Retina (tissue), 1 donor: Measurements from ENCODE around the gene POLA2.
"Not testable (repeated sequence)": the region's sequence is repeated elsewhere in the genome, so short reads cannot be mapped to it uniquely, and the experiment has no call there.

Source experiments
- DNase-seq: peaks from one replicate; pipeline ENCODE4 v3.0.0-alpha.2; 2016

Gene POLA2, protein sequence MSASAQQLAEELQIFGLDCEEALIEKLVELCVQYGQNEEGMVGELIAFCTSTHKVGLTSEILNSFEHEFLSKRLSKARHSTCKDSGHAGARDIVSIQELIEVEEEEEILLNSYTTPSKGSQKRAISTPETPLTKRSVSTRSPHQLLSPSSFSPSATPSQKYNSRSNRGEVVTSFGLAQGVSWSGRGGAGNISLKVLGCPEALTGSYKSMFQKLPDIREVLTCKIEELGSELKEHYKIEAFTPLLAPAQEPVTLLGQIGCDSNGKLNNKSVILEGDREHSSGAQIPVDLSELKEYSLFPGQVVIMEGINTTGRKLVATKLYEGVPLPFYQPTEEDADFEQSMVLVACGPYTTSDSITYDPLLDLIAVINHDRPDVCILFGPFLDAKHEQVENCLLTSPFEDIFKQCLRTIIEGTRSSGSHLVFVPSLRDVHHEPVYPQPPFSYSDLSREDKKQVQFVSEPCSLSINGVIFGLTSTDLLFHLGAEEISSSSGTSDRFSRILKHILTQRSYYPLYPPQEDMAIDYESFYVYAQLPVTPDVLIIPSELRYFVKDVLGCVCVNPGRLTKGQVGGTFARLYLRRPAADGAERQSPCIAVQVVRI

DNA sequence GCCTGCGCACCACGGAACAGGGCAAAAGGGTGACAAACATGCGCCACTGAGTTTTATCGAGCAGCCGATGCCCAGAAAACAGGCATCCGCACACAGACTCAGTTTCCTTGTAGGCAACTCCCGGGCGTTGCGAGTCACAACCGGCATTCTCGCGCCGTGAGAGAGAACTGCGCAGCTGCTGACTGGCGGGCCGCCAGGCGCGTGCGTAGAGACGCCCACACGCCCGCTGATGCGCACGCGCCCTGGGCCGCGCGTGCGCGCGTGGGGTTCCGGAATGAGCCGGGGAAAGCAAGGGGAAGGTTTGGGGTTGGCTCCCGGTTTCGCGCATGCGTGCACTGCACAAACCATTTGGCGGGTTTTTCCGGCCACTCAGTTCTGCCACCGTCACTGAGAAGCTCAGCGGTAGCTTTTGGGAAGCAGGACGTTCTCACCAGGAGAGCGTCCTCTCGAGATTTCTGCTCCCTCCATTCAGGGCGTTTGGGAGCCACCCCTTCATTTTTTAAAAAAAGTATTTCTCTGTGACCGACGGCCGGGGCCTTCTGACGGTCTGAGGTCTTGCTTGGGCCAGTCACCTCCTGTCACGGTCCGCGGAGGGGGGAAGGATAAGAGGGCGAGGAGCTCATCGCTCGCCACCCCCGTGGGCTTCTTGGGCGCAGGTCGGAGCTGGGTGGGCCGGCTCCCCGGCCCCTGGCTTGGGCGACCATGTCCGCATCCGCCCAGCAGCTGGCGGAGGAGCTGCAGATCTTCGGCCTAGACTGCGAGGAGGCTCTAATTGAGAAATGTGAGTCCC, at the start of gene POLA2:
Gene POLA2, plus strand, starts transcription at position 372 of the 790 bp plus-strand sequence. Its CDS starts 331 bp downstream, at position 703.
- peak; percentile 95 for DNase-seq

DNA sequence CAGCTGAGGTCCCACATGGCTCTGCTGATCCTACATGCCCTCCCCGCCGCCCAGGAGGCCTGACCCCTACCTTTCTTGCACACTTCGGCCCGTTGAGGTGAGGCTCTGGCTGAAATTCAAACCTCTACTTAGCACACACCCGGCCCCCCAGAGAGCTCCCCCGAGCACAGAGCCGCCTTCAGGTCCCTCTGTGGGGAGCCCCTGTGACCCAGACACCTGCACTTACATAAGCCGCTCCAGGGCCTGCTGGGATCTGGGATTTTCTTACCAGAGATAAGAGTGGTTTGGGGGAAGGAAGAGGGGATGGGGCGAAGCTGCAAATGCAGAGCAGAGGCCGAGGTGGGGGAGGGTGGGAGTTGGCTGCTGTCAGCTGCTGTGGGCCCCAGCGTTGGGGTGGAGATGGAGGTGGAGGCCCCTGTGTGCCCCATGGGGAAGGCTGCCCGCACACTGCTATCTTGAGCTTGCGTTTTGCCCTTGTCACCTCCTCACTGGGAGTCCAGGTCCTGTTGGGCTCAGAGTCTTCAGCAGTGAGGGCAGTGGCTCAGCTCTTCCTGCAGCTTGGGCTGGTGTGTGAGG, 49.4 kb upstream of the POLA2 start:
- DNase-seq: no peak

DNA sequence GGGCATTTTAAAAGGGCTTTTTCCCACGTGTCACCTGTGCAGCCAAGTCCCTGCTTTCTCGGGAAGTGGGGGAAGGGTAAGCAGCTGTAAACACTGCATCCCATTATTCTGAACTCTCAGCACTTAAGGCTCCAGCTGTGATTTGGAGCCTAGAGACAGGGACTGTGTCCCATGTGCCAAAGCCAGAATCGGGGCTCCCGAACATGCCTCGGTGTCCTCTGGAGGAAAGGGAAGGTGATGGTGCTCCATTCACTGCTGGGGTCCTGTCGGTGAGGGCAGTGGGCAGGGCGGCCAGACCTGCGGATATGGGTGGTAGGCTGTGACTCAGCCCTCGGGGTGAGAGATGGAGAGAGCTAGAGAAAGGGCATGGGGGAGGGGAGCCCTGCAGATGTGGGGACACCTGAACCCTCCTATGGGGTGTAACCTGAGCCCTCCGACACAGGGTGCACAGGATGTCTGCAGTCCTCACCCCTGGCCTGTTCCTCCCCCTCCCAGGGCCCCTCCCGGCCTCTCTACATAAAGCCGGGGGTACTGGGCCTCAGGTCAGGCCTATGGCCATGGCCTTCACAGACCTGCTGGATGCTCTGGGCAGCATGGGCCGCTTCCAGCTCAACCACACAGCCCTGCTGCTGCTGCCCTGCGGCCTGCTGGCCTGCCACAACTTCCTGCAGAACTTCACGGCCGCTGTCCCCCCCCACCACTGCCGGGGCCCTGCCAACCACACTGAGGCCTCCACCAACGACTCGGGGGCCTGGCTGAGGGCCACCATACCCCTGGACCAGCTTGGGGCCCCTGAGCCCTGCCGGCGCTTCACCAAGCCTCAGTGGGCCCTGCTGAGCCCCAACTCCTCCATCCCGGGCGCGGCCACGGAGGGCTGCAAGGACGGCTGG, 48.2 kb upstream of the POLA2 start:
- no peak for DNase-seq

DNA sequence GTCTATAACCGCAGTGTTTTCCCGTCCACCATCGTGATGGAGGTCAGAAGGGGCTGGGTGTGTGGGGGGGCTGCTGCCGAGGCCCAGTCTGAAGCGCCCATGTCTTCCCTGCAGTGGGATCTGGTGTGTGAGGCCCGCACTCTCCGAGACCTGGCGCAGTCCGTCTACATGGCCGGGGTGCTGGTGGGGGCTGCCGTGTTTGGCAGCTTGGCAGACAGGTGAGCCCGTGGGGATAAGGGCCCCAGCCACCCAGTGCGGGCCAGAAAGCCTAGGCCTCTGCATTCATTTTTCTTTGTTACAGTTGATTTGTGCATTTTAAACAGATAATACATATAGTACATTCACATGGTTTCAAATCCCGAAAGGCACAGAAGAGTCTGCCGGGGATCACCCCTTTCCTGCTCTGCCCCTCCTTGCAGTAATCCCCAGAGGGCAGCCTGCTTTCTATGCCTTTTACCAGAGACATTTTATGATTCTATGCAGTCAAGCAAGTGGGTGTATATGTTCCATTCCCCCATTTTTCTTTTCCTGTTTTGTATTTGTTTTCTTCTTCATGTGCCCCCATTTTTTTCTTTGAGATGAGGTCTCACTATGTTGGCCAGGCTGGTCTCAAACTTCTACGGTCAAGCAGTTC, 47.4 kb upstream of the POLA2 start:
- DNase-seq: no peak

DNA sequence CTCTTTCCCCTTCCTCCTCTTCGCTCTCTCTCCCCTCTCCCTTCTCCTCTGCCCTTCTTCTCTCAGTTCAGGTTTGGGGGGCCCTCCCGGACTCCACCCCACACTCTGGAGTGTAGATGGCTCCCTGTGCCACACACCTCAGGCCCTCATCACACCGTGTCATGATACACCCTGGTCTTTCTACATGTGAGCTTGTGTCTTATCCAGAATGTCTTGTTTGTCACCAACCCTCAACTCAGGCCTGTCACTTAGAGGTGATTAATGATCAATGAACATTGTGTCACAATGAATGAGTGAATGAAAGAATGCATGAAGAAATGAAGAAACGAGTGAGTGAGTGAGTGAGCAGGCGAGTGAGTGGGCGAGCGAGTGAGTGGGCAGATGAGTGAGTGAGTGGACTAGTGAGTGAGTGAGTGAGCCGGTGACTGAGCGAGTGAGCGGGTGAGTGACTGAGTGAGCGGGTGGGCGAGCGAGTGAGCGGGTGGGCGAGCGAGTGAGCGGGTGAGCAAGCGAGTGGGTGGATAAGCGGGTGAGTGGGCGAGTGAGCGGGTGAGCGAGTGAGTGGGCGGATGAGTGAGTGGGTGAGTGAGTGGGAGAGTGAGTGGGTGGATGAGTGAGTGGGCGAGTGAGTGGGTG, 46.2 kb upstream of the POLA2 start:
- DNase-seq: no peak

DNA sequence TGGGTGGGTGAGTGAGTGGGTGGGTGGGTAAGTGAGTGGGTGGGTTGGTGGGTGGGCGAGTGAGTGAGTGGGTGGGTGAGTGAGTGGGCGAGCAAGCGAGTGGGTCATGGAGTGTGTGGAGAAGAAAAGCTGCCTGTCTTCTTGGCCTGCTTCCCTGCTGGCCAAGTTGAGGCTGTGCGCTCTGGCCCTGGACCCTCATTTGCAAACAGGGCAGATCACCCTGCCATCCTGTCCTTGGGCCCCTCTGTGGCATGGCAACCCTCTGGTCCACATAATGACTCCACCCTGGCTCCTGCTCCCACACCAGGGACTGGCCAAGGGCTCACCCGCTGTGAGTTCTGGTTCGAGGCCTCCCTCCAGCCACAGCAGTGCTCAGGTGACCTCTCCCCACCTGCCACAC, 44.9 kb upstream of the POLA2 start:
- DNase-seq: no peak

DNA sequence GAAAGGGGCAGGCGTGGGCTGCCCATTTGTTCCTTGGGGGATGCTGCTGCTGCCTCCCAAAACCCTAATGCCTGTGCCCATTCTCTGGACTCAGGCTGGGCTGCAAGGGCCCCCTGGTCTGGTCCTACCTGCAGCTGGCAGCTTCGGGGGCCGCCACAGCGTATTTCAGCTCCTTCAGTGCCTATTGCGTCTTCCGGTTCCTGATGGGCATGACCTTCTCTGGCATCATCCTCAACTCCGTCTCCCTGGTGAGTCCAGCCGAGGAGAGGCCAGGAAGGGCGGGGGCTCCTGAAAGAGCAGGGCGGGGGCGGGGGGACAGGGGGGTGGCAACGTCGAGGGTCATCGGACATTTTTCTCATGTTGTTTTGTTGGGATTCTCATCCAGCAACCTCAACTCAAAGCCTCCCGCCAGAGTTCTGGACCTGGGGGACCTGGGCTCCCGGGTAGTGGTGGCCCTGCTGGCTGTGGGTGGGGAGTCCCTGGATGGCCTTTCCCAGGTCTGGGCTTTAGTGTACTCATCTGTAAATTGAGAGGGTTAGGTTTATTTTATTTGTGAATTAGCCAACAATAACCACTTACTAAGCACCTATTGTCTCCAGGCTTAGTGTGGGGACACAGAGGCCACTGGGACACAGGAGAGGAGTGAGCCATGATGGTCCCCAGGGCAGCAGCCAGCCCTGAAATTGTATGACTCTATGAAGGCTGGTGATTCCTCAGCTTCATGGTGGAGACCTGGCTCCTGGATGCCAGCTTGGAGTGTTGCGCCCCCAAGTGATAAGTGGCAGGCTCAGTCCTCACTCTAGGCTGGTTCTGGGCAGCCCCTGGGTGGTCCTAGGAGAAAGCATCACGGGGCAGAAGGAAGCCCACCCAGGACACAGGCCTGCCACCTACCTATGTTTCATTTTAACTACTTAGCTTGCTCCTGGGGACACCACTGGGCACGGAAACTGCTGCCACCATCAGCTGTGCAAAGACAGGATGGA, 44.0 kb upstream of the POLA2 start:
- no peak for DNase-seq

DNA sequence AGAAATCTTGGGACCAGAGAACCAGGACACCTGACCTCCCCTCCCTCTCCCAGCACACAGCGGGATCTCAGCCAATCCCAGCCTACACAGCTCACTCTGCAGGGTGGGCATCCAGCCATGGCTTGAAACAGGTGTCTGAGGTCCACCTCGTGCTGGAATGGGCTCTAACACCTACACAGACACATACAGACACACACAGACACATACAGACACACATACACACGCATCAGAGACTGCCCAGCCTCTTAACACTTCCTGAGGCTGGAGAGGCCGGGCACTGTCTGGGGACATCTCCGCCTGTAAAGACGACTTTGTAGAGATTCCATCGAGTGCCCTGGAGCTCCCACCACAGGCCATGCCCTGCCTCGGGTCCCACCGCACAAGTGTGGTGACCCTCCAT, 43.3 kb upstream of the POLA2 start:
- DNase-seq: no peak

DNA sequence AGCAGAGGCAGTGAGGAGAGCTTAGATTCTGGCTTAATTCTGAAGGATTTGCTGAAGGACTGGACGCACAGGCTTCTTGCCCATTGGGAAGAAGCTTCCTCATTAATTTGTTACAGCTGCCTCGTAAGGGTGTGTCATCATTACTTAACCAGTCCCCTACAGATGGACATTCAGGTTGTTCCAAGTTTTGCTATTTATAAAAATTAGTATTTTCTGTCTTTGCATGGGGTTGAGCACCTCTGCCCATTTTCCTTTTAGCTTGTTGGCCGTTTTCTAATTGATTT, 41.9 kb upstream of the POLA2 start:
- no peak for DNase-seq

DNA sequence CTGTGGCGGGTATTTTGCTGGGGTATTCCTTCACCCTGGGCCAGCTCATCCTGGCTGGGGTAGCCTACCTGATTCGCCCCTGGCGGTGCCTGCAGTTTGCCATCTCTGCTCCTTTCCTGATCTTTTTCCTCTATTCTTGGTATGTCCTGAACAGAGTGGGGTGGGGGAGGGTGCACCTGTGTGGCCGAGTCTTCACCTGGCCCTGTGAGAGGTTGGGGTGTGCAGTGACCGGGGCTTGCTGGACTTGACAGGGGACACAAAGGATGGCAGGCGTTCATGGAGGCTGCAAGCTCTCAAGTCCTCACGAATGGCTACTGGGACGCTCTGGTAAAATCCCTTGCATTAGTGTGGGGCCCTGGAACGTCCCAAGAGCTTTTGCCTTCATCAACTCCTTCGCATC, 40.7 kb upstream of the POLA2 start:
- no peak for DNase-seq

DNA sequence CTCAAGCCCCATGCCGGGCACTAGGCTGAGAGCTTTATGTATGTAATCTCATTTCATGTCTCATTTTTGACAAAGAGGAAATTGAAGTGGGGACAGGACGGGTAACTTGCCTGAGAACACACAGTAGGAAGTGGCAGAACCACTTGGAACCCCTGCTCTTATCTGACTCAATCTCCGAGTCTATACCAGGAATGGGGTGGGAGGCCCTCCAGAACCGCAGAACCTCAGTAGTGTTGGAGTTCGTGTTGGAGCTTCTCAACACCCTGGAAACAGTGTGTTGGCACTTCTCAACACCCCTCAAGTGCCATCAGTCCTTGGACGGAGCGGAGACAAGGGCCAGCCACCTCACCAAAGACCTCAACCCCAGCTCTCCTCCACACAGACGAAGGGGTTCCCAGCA, 38.8 kb upstream of the POLA2 start:
- no peak for DNase-seq

DNA sequence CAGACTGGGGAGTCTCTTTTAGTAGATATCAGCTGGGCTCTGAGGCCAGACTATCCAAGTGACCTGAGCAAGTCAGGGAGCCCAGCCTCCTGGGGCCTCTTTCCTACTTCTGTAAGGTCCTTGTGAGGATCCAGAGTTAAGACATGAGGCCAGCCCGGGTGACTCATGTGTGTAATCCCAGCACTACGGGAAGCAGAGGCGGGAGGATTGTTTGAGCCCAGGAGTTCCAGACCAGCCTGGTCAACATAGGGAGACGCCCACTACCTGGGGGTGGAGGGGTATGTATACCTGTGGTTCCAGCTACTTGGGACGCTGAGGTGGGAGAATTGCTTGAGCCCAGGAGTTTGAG, 36.9 kb upstream of the POLA2 start:
- no peak for DNase-seq

DNA sequence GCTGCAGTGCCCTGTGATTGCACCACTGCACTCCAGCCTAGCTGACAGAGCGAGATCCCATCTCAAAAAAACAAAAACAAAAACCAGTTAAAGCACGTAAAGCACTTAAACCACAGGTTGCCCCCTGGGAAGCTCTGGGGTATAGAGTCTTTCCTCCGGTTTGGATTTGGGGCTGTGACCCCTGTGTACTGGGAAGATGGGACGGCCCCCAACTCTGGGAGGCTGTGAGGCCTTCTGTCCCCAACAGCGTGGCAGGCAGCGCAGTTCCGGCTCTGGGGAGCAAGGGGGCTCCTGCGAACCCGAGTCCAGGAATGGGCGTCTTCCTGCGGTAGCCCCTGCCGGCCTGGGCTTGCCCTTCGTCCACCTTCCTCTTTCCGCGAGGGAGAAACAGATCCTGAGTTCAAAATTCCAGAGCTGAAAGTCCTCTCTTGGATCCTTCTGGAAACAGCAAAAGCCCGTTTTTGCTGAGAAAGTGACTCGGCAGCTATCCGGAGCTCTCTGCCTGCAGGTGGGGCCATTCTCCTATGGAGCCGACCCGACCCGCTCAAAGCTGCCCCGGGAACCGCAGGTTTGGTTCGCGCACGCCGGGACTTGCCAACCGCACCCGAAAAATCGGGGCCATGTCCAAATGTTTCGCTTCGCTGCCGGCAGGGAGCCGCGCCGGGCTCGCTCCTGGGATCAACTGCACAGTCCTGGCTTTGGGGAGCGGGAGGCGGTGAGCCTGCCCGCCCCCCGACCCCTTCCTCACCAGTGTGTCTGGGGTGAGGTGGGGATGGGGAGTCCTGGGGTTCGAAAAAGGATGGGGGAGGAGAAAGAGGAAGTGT, 36.3 kb upstream of the POLA2 start:
- DNase-seq: peak; percentile 62

DNA sequence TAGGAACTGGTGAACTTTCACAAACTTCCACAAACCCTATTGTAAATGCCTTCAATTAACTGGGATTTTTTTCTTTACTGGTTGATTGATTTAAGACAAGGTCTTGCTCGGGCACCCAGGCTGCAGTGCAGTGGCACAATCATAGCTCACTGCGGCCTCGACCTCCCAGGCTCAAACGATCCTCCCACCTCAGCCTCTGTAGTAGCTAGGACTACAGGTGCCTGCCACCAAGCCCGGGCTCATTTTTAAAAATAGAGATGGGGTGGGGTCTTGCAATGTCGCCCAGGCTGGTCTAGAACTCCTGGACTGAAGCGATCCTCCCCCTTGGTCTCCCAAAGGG, 35.7 kb upstream of the POLA2 start:
- DNase-seq: no peak

DNA sequence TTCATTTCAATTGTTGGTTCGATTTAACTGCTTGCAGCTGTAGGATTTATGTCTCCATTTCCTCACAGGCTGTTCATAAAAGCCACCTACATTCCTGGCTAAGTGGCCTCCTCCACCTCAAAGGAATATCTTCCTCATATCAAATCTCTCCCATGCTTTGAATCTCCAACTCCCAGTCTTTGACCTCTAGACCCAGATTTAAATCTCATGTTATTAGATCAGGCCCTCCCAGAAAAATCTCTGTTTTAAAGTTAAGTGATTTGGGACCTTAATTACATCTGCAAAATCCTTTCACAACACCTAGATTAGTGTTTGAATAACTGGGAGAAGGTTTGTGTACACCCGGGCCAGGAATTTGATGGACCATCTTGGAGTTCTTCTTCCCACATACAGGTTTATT, 33.9 kb upstream of the POLA2 start:
- no peak for DNase-seq

DNA sequence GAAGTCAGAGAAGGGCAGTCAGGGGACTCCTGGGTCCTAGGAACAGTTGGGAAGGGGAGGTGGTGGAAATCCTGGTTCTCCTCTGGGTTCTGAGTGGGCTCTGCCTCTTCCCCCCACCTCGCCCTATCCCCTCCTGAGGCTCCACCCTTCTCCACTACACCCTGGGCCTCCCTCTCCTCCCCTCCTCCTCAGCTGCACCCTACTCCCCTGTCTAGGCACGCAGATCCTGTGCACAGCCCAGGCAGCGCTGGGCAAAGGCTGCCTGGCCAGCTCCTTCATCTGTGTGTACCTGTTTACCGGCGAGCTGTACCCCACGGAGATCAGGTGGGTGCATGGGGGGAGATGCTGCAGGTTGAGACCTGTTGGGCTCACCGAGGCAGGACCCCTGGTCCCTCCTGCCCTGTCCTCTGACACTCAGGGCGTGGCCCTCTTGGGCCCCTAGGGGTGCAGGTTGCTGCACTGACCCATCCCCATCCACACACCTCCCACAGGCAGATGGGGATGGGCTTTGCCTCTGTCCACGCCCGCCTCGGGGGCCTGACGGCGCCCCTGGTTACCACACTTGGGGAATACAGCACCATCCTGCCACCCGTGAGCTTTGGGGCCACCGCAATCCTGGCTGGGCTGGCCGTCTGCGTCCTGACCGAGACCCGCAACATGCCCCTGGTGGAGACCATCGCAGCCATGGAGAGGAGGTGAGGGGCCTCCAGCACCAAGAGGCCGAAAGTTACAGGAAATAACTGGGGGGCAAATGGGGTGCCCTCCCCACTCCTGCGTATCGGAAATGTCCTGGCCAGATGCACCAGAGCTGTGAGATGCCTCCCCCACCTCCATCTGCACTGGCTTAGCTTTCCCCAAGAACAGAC, 25.3 kb upstream of the POLA2 start:
- no peak for DNase-seq

DNA sequence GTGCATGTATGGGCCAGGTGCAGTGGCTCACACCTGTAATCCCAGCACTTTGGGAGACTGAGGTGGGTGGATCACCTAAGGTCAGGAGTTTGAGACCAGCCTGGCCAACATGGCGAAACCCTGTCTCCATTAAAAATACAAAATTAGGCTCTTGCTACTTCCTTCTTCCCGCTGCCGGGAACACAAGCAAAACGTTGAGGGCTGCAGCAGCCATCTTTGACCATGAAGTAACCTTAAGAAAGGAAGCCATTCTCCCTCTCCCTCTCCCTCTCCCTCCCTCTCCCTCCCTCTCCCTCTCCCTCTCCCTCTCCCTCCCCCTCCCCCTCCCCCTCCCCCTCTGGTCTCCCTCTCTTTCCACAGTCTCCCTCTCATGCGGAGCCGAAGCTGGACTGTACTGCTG, 23.5 kb upstream of the POLA2 start:
- not testable (repeated sequence) for DNase-seq

DNA sequence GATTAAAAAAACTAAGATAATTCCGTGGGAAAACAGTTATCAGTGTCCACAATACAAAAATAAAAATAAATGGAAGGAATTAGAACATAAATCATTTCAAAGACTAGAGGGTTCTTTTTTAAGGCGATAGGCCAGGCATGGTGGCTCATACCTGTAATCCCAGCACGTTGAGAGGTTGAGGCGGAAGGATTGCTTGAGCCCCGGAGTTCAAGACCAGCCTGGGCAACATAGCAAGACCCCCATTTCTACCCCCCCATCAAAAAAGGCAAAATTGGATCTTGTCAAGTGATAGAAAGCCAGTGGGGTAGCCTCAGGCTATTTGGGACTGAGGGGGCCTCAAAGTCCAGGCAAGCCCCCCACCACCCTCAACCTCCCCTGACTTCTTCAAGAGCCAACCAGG, 20.6 kb upstream of the POLA2 start:
- DNase-seq: no peak

DNA sequence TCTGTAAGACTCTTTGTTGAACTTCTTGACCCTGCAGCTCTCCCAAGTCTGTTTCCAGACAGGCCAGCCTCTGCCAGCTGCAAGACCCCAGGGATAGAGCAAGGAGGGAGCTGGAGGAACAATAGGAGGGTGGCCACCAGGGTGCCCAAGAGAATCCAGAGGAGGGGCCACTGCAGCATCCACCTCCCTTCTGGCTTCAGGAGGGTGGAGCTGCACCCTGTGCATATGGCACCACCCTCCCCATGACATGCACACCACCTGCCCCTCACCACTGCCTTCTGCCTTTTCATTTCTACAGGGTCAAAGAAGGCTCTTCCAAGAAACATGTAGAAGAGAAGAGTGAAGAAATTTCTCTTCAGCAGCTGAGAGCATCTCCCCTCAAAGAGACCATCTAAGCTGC, 20.1 kb upstream of the POLA2 start:
- DNase-seq: no peak
